Ovary (tissue), 9 donors: ENCODE results near the gene AGBL4. TPM values are rescaled to one million over a fixed set of nuclear protein-coding genes. Genes with fewer than 3 reads are reported as not detected.
"Not testable (repeated sequence)": the region's sequence is repeated elsewhere in the genome, so short reads cannot be mapped to it uniquely, and the experiment has no call there.

Experiments
- DNase-seq, 5 donors: peaks; one replicate each; pipeline ENCODE4 v3.0.0-alpha.2; 2019 to 2020
- H3K27ac ChIP-seq, 2 donors: fragments of 200-600 bp; one replicate each; pipeline versions ENCODE4 v1.5.1 to v1.8.0; 2019 to 2022
- H3K27me3 ChIP-seq: fragments of 200-600 bp; one replicate; pipeline ENCODE4 v1.8.0; 2022
- H3K36me3 ChIP-seq: fragments of 200-600 bp; sonication (generic); one replicate; pipeline ENCODE4 v1.5.1; 2019
- H3K4me1 ChIP-seq: one replicate; pipeline ENCODE4 v1.8.1; 2013; ENCODE audit warnings: mild to moderate bottlenecking, moderate library complexity; ENCODE audit not compliant: insufficient read depth
- H3K4me3 ChIP-seq: fragments of 200-600 bp; sonication (generic); one replicate; pipeline ENCODE4 v1.5.1; 2017
- H3K9me3 ChIP-seq, 2 donors: fragments of 200-600 bp in 1 of 2; sonication (generic) in 1 of 2; one replicate each; pipeline versions ENCODE4 v1.5.1 to v1.8.1; 2013 to 2019; ENCODE audit warnings: mild to moderate bottlenecking in 1 of 2, moderate library complexity in 1 of 2
- CTCF ChIP-seq, 3 donors: fragments of 450-650 bp in 2 of 3; fragments of 200-600 bp in 1 of 3; IDR thresholded peaks; one replicate each; pipeline versions ENCODE4 v1.5.1 to v1.8.0; 2016 to 2022; ENCODE audit warnings: antibody characterized with exemption in 3 of 3, mild to moderate bottlenecking in 1 of 3
- EP300 ChIP-seq: sonication (generic); formaldehyde crosslinking; IDR thresholded peaks from one replicate; pipeline ENCODE4 v1.6.1; 2017; ENCODE audit warnings: antibody characterized with exemption
- POLR2A ChIP-seq: fragments of 450-650 bp; IDR thresholded peaks from one replicate; pipeline ENCODE4 v1.6.1; 2017; ENCODE audit warnings: antibody characterized with exemption, mild to moderate bottlenecking, moderate library complexity
- WGBS, 3 donors: extraction: QIAGEN DNeasy Blood & Tissue Kit in 1 of 3; methylation state at CpG; one replicate each; pipeline versions ENCODE4 v1.1.5 to v1.1.7; 2013 to 2017; 5-methylcytosine and 5-hydroxymethylcytosine counted together
- intact Hi-C, 4 donors: fragments of 100-400 bp; cut with DNase I; formaldehyde crosslinking; loops; one replicate each; pipeline versions ENCODE4 v1.11.0 to v1.15.1; 2022 to 2023
- polyA plus RNA-seq, 2 donors: library from polyadenylated mRNA; stranded (reverse); fragments of 200-250 nt in 1 of 2; fragments of 350-450 nt in 1 of 2; fragmentation: Illumina TruSeq in 1 of 2; extraction: RNeasy Lipid Tissue Mini Kit (QIAGEN cat#74804) in 1 of 2; gene quantifications; one replicate each; pipeline ENCODE4 v1.2.3, GENCODE V29; 2013 to 2014
- total RNA-seq, 7 donors: library from RNA; depleted of rRNA in 2 of 7; stranded (reverse); fragments of >200 nt in 2 of 7; fragmentation: NEBNext Ultra II Directional in 3 of 7; extraction: Animal tissue kit (Norgen Biotek cat#: 25700) in 3 of 7; gene quantifications; one replicate each; pipeline versions ENCODE4 v1.1.0 to v1.2.4, GENCODE V29; 2016 to 2023
- donor health status: DM: no; HTN: no; CAD: no; lungs with moderate emphysema.
- donor health status: DM: no; HTN: no; CAD: no.
- donor health status: Bipolar disorder and iron deficiency.
- donor health status: DM: yes; HTN: yes; CAD: no.
- donor health status: DM: no; HTN: no; CAD: no.
- donor health status: DM: yes; HTN: yes; CAD: no.

Gene AGBL4
- total and polyA plus RNA-seq, 9 donors, result 0.15 to 6.2 (median 0.64) TPM

DNA sequence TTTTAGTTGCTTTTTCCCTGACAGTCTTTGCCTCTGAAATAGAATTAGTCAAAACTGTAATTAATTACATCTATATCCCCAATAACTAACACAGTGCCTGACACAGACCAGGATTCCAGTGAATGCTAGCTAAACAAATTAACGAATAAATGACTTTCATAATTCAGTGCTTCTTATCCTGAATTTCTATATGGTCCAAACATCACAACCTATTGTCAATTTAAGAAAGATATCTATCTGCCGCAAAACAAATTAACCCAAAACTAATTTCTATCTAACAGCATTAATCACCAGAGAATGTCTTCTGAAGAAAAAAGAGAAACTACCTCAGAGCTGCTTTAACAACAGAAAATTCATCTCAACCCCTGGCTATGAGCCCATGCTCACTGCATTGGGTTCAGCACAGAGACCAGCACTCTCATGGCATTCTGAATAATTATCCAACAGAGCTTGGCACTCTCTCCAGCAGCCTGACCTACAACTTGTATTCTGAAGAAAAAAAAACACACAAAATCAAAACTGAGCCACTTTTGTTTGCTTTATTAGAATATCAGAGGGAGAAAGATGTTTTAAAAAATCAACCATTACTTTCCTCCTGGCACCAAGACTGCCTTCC is 699.7 kb downstream of the AGBL4 start:
- DNase-seq, result no peak
- H3K9me3 ChIP-seq, result no peaks in the 10 kb centered on the region
- TF ChIP-seq POLR2A, result no peak
- TF ChIP-seq CTCF (IDR thresholded peaks at IDR 0.05), result no peak
- TF ChIP-seq EP300, result no peak
- no peak overlapping the region for H3K4me3 ChIP-seq
- intact Hi-C loops, result no loop called here
- H3K27me3 ChIP-seq, result no peaks in the 10 kb centered on the region
- H3K4me1 ChIP-seq, result no peaks in the 10 kb centered on the region
- WGBS, 3 donors, result 88 to 89% (median 89%) methylated on average over 2 of the region's 2 CpGs
- no peaks in the 10 kb centered on the region for H3K36me3 ChIP-seq
- H3K27ac ChIP-seq, result no peak overlapping the region

- DNase-seq, H3K4me1 ChIP-seq, H3K27ac ChIP-seq, H3K4me3 ChIP-seq, H3K27me3 ChIP-seq, intact Hi-C loops, H3K36me3 ChIP-seq, H3K9me3 ChIP-seq: not testable (repeated sequence)
- WGBS, 3 donors, result 72 to 87% (median 82%) methylated on average over 2 of the region's 2 CpGs
Observed at GRCh38 chr1:49320493-49320892, 703.3 kb downstream of the AGBL4 start.

GRCh38 chr1:49319426-49319963 is 704.3 kb downstream of the AGBL4 start:
- H3K9me3 ChIP-seq, result no peaks in the 10 kb centered on the region
- H3K4me1 ChIP-seq, result no peaks in the 10 kb centered on the region
- no peaks in the 10 kb centered on the region for H3K36me3 ChIP-seq
- no peak for DNase-seq
- intact Hi-C loops, result no loop called here
- H3K27me3 ChIP-seq, result no peaks in the 10 kb centered on the region
- no peak overlapping the region for H3K27ac ChIP-seq
- H3K4me3 ChIP-seq, result no peak overlapping the region
- no peak for TF ChIP-seq EP300
- no peak for TF ChIP-seq POLR2A
- no peak for TF ChIP-seq CTCF (IDR thresholded peaks at IDR 0.05)

DNA sequence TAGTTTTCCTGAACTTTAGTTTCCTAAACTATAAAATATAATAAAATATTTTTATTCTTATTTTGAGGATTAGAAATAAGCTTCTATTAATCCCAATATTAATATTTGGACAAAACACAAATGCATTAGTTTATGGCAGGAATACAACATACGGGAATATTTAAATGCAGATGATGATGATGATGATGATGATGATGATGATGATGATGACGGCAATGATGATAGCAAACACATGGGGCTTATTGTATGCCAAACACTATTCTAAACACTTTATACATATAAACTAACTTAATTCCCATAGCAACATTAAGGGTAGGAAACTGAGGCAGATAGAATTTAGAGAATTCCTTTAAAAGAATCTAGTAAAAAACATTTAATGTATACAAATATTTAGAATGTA is 705.5 kb downstream of the AGBL4 start:
- 88 to 93% (median 90%) methylated on average over 2 of the region's 2 CpGs for WGBS, 3 donors
- intact Hi-C loops, result no loop called here
- Histone ChIP-seq H3K27me3 (no peaks in the 10 kb centered on the region), H3K9me3 (no peaks in the 10 kb centered on the region), H3K36me3 (no peaks in the 10 kb centered on the region), H3K4me1 (no peaks in the 10 kb centered on the region), H3K27ac (no peak overlapping the region), H3K4me3 (no peak overlapping the region)
- DNase-seq, result no peak
- TF ChIP-seq POLR2A, result no peak
- TF ChIP-seq EP300, result no peak
- no peak for TF ChIP-seq CTCF (IDR thresholded peaks at IDR 0.05)

- H3K9me3 ChIP-seq, result no peaks in the 10 kb centered on the region
- intact Hi-C loops, result no loop called here
- no peak for DNase-seq
- H3K4me1 ChIP-seq, result no peaks in the 10 kb centered on the region
- no peaks in the 10 kb centered on the region for H3K36me3 ChIP-seq
- no peak for TF ChIP-seq EP300
- TF ChIP-seq POLR2A, result no peak
- TF ChIP-seq CTCF (IDR thresholded peaks at IDR 0.05), result no peak
- no peaks in the 10 kb centered on the region for H3K27me3 ChIP-seq
- H3K27ac ChIP-seq, result no peak overlapping the region
- no peak overlapping the region for H3K4me3 ChIP-seq
Observed at GRCh38 chr1:49307457-49307856, 716.3 kb downstream of the AGBL4 start.
